Right ventricle myocardium superior (tissue), 1 donor: Measurements from ENCODE around the gene TTC24. TPM values are rescaled to one million over a fixed set of nuclear protein-coding genes. Genes with fewer than 3 reads are reported as not detected.
"Not testable (repeated sequence)": the region's sequence is repeated elsewhere in the genome, so short reads cannot be mapped to it uniquely, and the experiment has no call there.

Experiments used
- ATAC-seq: fragments of 200-7000 bp; cut with Tn5 transposase; one replicate; pipeline ENCODE4 v1.9.1; 2020; ENCODE audit warnings: mild to moderate bottlenecking; ENCODE audit not compliant: poor library complexity
- DNase-seq: peaks from one replicate; pipeline ENCODE4 v3.0.0-alpha.2; 2020
- intact Hi-C: fragments of 100-400 bp; cut with DNase I; formaldehyde crosslinking; loops from one replicate; pipeline ENCODE4 v1.11.2; 2022
- total RNA-seq: library from RNA; stranded (reverse); fragmentation: NEBNext Ultra II Directional; extraction: Animal tissue kit (Norgen Biotek cat#: 25700); gene quantifications from one replicate; pipeline ENCODE4 v1.2.1, GENCODE V29; 2021
- donor health status: DM: no; HTN: yes; CAD: no; lungs with severe emphysema.

The TTC24 gene
- total RNA-seq, 1 donor from 2014 or later, result not detected

- ATAC-seq, result no peak
- DNase-seq, result no peak
- intact Hi-C loops, result loop anchor here (10.0 kb wide), 1 partner anchor 123 kb away; no protein-coding TSS in a partner anchor
Measured at GRCh38 chr1:156598125-156598524, 18.6 kb downstream of the TTC24 start.

GRCh38 chr1:156598731-156599432 is 19.4 kb downstream of the TTC24 start:
- intact Hi-C loops, result loop anchor here (10.0 kb wide), 1 partner anchor 124 kb away; no protein-coding TSS in a partner anchor
- DNase-seq (no peak), ATAC-seq (no peak)

GRCh38 chr1:156599811-156600210 is 20.3 kb downstream of the TTC24 start:
- ATAC-seq (no peak), DNase-seq (no peak)
- intact Hi-C loops, result loop anchor here (10.0 kb wide), 1 partner anchor 125 kb away; no protein-coding TSS in a partner anchor

- intact Hi-C loops, result no loop called here
- DNase-seq (no peak), ATAC-seq (no peak)
Measured at GRCh38 chr1:156600733-156601121, 21.2 kb downstream of the TTC24 start.

GRCh38 chr1:156601122-156601830 is 21.8 kb downstream of the TTC24 start, which contains the start of gene GPATCH4:
Gene GPATCH4, minus strand, starts transcription at chr1:156601479.
- DNase-seq (peak; percentile 83), ATAC-seq (peak; percentile 92)
- intact Hi-C loops, result no loop called here

GRCh38 chr1:156601892-156602291 is 22.4 kb downstream of the TTC24 start:
- DNase-seq (no peak), ATAC-seq (no peak)
- intact Hi-C loops, result no loop called here

GRCh38 chr1:156602557-156602993 is 23.1 kb downstream of the TTC24 start:
- intact Hi-C loops, result no loop called here
- ATAC-seq (no peak), DNase-seq (no peak)

- DNase-seq, ATAC-seq: not testable (repeated sequence)
- intact Hi-C loops, result loop anchor here (5.0 kb wide), 2 partner anchors 160 to 220 kb away; no protein-coding TSS in a partner anchor
Measured at GRCh38 chr1:156607344-156607743, 27.8 kb downstream of the TTC24 start.

GRCh38 chr1:156608036-156608674 is 28.6 kb downstream of the TTC24 start:
- ATAC-seq (peak; percentile 97), DNase-seq (no peak)
- intact Hi-C loops, result loop anchor here (5.0 kb wide), 2 partner anchors 161 to 221 kb away; no protein-coding TSS in a partner anchor

GRCh38 chr1:156608981-156609380 is 29.5 kb downstream of the TTC24 start:
- DNase-seq, result no peak
- intact Hi-C loops, result loop anchor here (5.0 kb wide), 2 partner anchors 162 to 222 kb away; no protein-coding TSS in a partner anchor
- ATAC-seq, result no peak

- DNase-seq, intact Hi-C loops, ATAC-seq: not testable (repeated sequence)
Measured at GRCh38 chr1:156610072-156610471, 30.5 kb downstream of the TTC24 start.

- intact Hi-C loops, result no loop called here
- no peak for DNase-seq
- ATAC-seq, result no peak
Measured at GRCh38 chr1:156612666-156613065, 33.1 kb downstream of the TTC24 start.

GRCh38 chr1:156615946-156616345 is 36.4 kb downstream of the TTC24 start:
- intact Hi-C loops, result no loop called here
- DNase-seq (no peak), ATAC-seq (peak; percentile 13)

- intact Hi-C loops, result no loop called here
- ATAC-seq, result peak; percentile 83
- DNase-seq, result peak; percentile 51
Measured at GRCh38 chr1:156616463-156616862, 36.9 kb downstream of the TTC24 start.

- no peak for DNase-seq
- no peak for ATAC-seq
- intact Hi-C loops, result no loop called here
Measured at GRCh38 chr1:156618853-156619581, 39.5 kb downstream of the TTC24 start, which contains the start of gene HAPLN2. Gene HAPLN2, plus strand, starts transcription at chr1:156619415. Its CDS starts 4,076 bp downstream, at chr1:156623491.

- ATAC-seq, result no peak
- intact Hi-C loops, result no loop called here
- no peak for DNase-seq
Measured at GRCh38 chr1:156619582-156619955, 40.0 kb downstream of the TTC24 start.

- DNase-seq (no peak), ATAC-seq (no peak)
- intact Hi-C loops, result no loop called here
Measured at GRCh38 chr1:156622581-156623297, 43.2 kb downstream of the TTC24 start.
